Stimulated activated CD4-positive, alpha-beta T cell treated with anti-CD3 and anti-CD28 coated beads, Interleukin-1b, Interleukin-23, amount 100 ng/mL, for 4 hours (primary cell): ENCODE measurements around the gene CCNK.

ENCODE experiments used
- DNase-seq, 2 donors: peaks; one replicate each; pipeline ENCODE4 v3.0.0-alpha.2; 2020; ENCODE audit warnings: low read depth in 2 of 2

The CCNK gene

GRCh38 chr14:99552572-99553216, 71.5 kb downstream of the CCNK start:
- no peak for DNase-seq

- DNase-seq, result no peak
Observed at GRCh38 chr14:99554184-99554583, 73.0 kb downstream of the CCNK start.

GRCh38 chr14:99554757-99555531, 73.7 kb downstream of the CCNK start:
- no peak for DNase-seq

- no peak for DNase-seq
Observed at GRCh38 chr14:99556134-99556791, 75.1 kb downstream of the CCNK start.

- DNase-seq, result no peak
Observed at GRCh38 chr14:99559286-99559990, 78.2 kb downstream of the CCNK start.

- DNase-seq, result no peak
Observed at GRCh38 chr14:99560403-99560802, 79.2 kb downstream of the CCNK start.

GRCh38 chr14:99560922-99561683, 79.9 kb downstream of the CCNK start:
- DNase-seq, result no peak

- no peak for DNase-seq
Observed at GRCh38 chr14:99561864-99562263, 80.7 kb downstream of the CCNK start.
